OCI-LY3 (cell line): ENCODE results near the gene DGLUCY.

ENCODE experiments used
- EZH2phosphoT487 ChIP-seq: fragments of 200-600 bp; shearing (Covaris generic); IDR thresholded peaks from 2 replicates; pipeline ENCODE4 v1.6.1; 2018; ENCODE audit warnings: antibody characterized with exemption, mixed run types, low read depth
- TF ChIP-seq, protein P1 (sequence below): fragments of 200-600, 300-600 bp; sonication (generic); IDR thresholded peaks from 2 replicates; pipeline ENCODE4 v1.5.1; 2014; ENCODE audit warnings: antibody characterized with exemption, low read length, low read depth

DNA sequence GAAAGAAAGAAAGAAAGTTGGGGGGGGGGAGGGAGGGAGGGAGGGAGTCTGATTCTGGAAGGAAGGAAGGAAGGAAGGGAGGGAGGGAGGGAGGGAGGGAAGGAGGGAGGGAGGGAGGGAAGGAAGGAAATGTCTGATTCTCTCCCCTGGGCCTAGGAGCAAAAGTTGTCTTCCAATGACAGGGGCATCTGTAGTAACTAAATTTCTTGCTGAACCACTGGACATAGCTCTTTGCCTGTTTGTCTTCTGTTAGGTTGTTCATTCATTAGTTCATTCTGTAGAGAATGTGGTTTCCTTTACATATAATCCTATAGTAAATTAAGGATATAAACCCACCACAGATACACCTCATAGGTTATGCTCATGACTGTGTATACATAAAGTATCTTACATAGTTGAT is 70.7 kb downstream of the DGLUCY start:
- TF ChIP-seq, protein P1, sequence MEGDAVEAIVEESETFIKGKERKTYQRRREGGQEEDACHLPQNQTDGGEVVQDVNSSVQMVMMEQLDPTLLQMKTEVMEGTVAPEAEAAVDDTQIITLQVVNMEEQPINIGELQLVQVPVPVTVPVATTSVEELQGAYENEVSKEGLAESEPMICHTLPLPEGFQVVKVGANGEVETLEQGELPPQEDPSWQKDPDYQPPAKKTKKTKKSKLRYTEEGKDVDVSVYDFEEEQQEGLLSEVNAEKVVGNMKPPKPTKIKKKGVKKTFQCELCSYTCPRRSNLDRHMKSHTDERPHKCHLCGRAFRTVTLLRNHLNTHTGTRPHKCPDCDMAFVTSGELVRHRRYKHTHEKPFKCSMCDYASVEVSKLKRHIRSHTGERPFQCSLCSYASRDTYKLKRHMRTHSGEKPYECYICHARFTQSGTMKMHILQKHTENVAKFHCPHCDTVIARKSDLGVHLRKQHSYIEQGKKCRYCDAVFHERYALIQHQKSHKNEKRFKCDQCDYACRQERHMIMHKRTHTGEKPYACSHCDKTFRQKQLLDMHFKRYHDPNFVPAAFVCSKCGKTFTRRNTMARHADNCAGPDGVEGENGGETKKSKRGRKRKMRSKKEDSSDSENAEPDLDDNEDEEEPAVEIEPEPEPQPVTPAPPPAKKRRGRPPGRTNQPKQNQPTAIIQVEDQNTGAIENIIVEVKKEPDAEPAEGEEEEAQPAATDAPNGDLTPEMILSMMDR = no peak
- no peak for TF ChIP-seq EZH2phosphoT487
